ENCODE data around the gene CBLC.

CBLC gene

DNA sequence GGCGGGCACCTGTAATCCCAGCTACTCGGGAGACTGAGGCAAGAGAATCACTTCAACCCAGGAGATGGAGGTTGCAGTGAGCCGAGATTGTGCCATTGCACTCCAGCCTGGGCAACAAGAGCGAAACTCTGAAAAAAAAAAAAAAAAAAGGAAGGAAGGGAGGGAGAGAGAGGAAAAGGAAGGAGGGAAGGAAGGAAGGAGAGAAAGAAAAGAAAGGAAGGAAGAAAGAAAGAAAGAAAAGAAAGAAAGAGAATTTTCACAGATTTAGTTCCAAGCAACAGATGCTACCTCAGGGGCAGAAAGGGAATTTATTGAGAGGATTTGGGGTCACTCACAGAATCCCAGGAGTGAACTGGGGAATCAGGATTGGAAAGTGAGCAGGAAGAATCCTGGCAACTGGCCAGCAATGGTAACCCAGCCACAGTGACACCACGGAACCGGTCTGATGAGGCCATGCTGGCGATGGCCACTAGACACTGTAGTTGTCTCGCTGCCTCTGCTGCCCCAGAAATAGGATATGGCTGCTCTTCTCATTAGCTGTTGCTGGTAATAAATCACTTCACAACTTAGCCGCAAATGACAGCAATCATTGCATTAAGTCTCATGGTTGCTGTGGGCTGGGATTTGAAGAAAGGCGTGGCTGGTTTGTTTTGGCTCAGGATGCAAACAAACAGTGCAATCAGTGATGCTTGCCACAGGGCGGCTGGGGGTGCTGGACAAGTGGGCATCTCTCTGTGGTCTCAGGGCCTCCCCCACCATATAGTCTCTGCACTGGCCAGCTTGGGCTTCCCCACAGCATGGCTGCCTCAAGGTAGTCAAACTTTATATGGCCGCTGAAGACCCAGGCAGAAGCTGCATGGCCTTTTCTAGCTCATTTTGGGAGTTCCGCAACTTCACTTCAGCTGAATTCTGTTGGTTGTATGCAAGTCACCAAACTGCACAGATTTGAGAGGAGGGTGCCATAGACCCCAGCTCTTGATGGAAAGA lies 26.0 kb downstream of the CBLC start:
- DNase-seq: no peak

GRCh38 chr19:44806291-44806690 lies 28.6 kb downstream of the CBLC start:
- no peak for DNase-seq

DNA sequence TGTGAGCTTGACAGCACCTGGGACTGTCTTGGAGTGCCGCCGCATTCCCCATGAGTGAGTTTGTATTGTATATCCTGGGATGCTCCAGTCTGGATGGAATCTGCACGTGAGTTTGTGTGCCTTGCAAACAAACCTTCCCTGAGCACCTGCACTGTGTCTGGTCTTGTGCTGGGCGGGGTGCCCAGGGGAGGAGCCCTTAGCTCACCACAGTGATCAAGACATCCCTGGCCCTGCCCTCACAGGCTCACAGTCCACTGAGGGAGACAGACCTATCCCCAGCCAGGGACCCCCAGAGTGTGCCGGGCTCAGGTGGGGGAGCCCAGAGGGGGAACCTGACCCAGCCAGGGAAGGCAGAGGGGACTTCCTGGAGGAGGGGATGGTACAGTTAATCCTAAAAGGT lies 29.5 kb downstream of the CBLC start:
- no peak for DNase-seq

- DNase-seq: no peak
Measured at GRCh38 chr19:44807652-44808462, 30.2 kb downstream of the CBLC start.

DNA sequence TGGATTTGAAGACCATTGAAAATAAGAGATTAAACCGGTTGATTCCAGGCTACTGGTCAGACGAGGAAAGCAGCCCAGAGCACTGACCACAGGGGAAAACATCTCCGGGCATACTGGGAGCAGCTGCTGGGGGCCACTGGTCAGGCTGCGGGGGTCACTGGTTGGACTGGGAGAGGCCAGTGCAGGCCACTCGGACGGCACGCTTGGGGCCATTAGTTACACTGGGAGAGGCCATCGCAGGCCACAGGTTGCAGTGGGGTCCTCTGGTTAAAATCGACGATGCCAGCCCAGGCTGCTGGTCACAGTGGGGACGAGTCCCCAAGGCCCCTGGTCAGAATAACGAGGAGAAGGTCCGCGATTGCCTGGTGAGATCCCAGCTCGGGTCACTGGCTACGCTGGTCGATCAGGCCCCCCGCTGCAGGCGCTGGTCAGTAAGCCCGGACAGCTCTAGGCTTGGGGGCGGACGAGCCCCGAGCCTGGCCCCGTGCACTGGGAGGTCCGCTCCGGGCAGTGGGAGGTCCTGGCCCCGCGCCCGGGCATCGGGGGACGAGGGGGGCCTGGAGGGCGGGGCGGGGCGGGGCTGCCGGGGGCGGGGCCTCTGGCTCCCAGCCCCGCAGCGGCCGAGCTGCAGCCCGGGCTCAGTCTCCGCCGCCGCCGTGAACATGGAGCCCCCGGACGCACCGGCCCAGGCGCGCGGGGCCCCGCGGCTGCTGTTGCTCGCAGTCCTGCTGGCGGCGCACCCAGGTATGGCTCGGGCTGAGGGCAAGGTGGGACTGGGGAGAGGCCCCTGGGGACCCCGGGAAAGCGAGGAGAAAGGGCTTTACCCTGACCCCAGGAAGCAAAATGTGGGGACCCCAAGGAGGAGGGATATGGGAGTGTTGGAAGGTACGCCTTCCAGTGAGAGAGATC lies 31.0 kb downstream of the CBLC start, which contains the start of gene BCAM:
Gene BCAM (plus strand): TSS at position 641 of the 909 bp plus-strand sequence. CDS start 22 bp downstream, at position 663.
- DNase-seq: no peak

DNA sequence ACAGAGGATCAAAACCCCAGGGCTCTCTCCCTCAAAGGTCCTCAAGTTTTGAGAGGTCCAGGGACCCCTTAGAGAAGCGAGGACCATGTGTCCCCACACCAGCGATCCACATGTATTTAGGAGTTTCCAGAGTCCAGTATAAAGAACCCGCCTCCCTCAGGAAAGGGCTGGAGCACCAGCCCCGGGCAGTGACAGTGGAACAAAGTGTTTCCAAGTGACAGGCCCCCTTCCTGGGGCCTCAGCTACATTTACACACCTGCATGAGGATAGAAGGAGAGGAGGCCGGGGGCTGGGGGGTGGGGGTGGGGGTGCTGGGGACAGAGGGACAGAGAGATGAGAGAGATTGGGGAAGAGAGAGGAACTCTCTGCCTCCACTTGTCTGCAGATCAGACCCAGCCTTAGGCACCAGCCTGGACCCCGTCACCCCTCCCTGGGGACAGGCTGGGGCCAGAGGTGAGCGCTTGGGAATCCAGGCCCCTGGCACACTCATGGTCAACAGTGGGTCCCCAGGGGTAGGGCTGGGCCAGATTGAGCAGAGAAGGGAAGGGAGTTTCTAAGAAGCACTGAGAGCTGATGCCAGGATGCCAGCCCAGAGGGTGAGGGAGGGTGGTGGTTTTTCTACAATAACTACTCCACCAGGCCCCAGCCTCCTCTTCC lies 32.0 kb downstream of the CBLC start:
- DNase-seq: no peak

DNA sequence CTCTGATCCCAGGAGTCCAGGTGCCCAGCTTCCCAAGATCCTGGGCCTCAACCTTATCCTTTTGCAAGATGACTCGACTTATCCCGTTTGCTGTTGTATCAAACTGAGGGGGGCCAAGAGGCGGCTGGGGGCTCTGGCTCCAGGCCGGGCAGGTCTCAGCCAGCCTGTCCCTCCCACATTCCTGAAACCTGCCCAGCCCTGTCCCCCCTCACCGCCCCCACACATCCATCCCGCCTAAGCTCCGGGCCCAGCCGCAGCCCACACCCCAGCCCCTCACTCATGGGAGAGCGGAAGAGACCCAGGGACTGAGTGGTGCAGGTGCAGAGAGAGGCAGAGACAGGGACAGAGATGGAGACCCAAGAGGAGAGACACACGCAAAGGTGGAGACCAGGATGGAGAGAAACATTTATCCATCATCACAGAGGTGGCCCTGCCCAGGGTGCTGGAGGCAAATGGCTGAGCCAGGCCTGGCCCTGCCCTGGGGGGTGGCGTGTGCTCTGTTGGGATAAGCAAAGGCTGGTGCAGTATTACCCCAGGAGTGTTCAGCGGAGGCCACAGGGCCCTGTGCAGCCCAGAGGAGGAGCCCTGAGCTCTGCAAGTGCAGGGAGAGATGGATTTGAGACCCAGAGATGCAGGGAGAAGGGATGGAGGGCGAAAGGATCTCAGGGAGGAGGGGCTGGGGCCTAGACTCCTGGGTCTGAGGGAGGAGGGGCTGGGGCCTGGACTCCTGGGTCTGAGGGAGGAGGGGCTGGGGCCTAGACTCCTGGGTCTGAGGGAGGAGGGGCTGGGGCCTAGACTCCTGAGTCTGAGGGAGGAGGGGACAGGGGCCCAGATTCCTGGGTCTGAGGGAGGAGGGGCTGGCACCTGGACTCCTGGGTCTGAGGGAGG lies 32.8 kb downstream of the CBLC start:
- no peak for DNase-seq

DNA sequence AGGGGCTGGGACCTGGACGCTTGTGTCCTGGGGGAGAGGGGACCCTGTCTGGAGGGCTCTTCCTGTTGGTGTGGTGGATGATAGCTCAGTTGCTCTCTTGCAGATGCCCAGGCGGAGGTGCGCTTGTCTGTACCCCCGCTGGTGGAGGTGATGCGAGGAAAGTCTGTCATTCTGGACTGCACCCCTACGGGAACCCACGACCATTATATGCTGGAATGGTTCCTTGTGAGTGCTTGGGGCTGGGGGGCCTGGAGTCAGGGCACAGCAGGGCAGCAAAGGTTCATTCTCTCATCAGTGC lies 33.4 kb downstream of the CBLC start:
- DNase-seq: no peak

DNA sequence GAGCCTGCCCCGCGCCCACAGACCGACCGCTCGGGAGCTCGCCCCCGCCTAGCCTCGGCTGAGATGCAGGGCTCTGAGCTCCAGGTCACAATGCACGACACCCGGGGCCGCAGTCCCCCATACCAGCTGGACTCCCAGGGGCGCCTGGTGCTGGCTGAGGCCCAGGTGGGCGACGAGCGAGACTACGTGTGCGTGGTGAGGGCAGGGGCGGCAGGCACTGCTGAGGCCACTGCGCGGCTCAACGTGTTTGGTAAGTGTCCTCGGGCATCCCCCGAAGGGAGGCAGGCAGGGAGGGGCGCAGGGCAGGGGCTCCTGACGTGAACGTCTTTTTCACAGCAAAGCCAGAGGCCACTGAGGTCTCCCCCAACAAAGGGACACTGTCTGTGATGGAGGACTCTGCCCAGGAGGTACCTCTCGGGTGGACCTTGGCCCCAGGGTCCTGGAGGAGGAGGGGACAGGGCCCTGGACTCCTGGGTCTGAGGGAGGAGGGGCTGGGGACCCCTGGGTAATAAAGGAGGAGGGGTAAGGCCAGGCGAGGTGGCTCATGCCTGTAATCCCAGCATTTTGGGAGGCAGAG lies 34.5 kb downstream of the CBLC start:
- DNase-seq: no peak

GRCh38 chr19:44813070-44813840 lies 35.6 kb downstream of the CBLC start:
- no peak for DNase-seq

DNA sequence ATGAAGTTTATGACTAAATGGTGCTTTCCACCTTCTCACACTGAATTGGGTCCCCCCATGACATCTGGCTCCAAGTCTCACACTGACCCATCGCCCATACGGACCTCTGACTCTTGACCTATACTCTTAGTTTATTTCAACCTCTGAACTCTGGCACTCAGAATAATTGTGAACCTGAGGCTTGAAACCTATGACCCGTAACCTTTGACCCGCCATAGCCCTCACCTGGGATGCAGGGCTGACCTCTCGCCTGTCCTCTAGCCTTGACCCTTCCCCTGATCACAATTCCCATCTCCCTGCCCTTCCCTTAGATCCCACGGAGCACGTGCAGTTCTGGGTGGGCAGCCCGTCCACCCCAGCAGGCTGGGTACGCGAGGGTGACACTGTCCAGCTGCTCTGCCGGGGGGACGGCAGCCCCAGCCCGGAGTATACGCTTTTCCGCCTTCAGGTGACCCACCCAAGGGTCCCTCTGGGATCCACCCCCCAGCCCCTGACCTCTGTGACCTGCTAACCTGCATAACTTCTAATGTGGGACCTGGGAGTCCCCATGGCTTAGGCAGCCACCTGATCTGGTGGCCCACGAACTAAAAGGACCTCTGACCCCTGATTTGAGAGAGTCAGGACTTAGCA lies 36.3 kb downstream of the CBLC start:
- no peak for DNase-seq

DNA sequence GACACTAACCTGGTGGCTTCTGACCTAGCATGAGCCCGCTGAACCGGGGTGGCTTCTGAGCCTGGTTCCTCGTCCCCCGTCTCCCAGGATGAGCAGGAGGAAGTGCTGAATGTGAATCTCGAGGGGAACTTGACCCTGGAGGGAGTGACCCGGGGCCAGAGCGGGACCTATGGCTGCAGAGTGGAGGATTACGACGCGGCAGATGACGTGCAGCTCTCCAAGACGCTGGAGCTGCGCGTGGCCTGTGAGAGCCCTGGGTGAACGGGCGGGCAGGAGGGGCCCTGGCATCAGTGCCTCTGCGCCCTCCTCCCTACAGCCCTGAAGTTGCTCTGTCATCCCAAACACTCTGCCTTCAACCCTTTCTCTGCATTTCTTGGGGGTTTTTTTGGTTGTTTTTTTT lies 36.8 kb downstream of the CBLC start:
- DNase-seq: no peak

DNA sequence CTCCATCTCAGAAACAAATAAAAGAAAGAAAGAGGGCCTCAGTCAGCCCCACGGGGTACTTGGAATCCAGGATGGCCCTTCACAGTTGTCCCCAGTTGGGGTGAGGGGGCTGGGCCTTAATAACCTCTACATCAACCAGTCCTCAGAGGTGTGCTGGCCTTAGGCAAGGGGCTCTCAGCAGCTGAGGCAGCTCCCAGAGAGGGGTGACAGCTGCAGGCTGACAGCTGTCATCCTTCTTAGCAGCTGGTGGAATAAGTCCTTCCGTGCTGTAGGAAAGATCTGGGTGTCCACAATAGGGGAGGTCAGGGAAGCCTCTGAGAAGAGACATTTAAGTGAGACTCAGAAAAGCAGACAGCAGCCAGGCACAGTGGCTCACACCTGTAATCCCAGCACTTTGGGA lies 38.6 kb downstream of the CBLC start:
- DNase-seq: no peak

DNA sequence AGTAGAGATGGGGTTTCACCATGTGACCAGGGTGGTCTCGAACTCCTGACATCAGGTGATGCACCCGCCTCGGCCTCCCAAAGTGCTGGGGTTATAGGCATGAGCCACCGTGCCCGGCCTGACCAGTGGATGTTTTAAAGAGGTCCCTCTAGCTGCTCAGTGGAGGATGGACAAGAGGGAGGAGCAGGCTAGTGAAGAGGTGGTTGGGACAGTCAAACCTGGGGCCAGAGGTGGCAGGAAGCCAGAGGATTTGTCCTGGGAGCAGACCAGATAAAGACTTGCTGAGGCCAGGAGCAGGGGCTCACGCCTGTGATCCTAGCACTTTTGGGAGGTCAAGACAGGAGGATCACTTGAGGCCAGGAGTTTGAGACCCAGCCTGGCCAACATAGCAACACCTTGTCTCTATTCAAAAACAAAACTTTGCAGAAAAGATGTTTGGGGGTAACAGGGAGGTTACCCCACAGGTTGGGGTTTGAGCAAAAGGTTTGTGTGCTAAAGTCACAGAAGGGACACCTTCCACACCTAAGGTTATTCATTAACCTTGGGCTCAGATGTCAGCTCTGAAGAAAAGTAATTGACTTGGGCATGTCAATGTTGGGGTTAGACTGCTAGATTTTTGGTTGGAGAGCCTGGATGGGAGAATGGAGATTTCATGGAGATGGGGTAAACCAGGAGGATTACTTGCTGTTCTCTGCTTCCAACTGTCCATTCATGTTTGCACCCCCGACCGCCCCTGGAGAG lies 40.2 kb downstream of the CBLC start:
- no peak for DNase-seq

GRCh38 chr19:44818466-44819031 lies 40.9 kb downstream of the CBLC start:
- DNase-seq: no peak

DNA sequence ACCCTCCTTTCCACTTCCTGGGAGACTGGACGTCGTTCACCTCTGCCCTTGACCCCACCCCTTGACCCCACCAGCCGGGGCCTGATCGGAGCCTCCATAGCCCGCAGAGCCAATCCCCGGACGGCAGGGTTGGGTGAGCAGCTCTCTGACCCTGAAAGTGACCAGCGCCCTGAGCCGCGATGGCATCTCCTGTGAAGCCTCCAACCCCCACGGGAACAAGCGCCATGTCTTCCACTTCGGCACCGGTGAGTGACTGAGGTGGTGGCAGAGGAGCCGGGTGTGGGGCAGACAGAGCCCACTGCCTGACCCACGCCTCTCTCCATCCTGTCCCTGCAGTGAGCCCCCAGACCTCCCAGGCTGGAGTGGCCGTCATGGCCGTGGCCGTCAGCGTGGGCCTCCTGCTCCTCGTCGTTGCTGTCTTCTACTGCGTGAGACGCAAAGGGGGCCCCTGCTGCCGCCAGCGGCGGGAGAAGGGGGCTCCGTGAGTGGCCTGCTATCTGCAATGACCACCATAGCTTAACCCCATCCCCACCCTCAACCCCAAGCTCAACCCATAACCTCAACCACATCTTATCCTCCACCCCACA lies 41.6 kb downstream of the CBLC start:
- no peak for DNase-seq

GRCh38 chr19:44820648-44821609 lies 43.2 kb downstream of the CBLC start:
- DNase-seq: no peak

Data from NCI-H2107 (cell line).